ENCODE measurements around the gene IL4. TPM values are rescaled to one million over a fixed set of nuclear protein-coding genes. Genes with fewer than 3 reads are reported as not detected.

Gene IL4
- total and polyA plus RNA-seq, 3 donors from 2014 or later: not detected

GRCh38 chr5:132704875-132705274, 31.1 kb downstream of the IL4 start:
- Histone ChIP-seq H3K9me3 (no peaks in the 10 kb centered on the region), H3K27ac (no peak overlapping the region), H3K4me3 (no peak overlapping the region), H3K4me1 (no peaks in the 10 kb centered on the region), H3K27me3 (no peaks in the 10 kb centered on the region), H3K36me3 (ENCODE audit: low read depth, missing control alignments) (no peaks in the 10 kb centered on the region)
- DNase-seq: no peak
- no peak for TF ChIP-seq POLR2A (IDR thresholded peaks at IDR 0.05)
- no peak for TF ChIP-seq CTCF (IDR thresholded peaks at IDR 0.05)
- 94 to 100% methylated on average over 1 of the region's 1 CpG for WGBS, 2 donors
- intact Hi-C loops (cut with DNase I; ENCODE audit: low total_unique reads): no loop called here

GRCh38 chr5:132708645-132709044, 34.9 kb downstream of the IL4 start:
- Histone ChIP-seq H3K4me3 (no peak overlapping the region), H3K9me3 (no peaks in the 10 kb centered on the region), H3K4me1 (no peaks in the 10 kb centered on the region), H3K27me3 (no peaks in the 10 kb centered on the region), H3K27ac (no peak overlapping the region), H3K36me3 (ENCODE audit: low read depth, missing control alignments) (no peaks in the 10 kb centered on the region)
- no peak for DNase-seq
- intact Hi-C loops (cut with DNase I; ENCODE audit: low total_unique reads): no loop called here
- TF ChIP-seq CTCF (IDR thresholded peaks at IDR 0.05) (no peak), POLR2A (IDR thresholded peaks at IDR 0.05) (no peak)

DNA sequence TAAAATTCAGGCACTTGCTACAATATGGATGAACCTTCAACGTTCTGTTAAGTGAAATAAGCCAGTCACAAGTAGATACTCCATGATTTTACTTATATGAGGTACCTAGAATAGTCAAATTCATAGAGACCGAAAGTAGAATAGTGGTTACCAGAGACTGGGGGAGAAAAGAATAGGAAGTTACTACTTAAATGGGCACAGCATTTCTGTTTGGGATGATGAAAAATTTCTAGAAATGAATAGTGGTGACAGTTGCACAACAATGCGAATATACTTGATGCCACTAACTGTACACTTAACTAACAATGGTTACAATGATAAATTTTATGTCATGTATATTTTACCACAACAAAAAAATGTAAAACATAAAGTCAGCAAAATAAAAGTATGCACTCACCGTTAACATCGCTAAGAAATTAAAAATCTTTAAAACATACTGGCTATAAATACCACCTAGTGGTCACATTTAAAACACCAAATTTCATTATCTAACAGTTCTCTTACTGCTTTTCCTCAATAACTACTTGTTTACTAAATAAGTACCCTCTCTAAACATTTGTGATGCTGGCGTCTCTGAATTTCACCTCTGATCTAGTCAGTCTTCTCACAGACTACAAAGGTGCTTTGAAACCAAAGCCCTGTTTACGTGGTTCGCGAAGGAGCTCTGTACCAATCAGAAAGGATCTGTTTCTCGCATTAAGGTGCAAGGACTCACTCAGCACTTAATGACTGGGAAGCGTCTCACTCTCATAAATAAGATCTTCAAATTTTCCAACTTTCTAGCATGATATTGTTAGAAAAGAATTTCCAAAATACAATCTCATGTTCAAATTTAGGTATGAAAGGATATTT, 40.9 kb downstream of the IL4 start:
- Histone ChIP-seq H3K9me3 (no peaks in the 10 kb centered on the region), H3K27ac (no peak overlapping the region), H3K4me3 (no peak overlapping the region), H3K27me3 (no peaks in the 10 kb centered on the region), H3K4me1 (no peaks in the 10 kb centered on the region), H3K36me3 (ENCODE audit: low read depth, missing control alignments) (no peaks in the 10 kb centered on the region)
- 60 to 65% methylated on average over 11 of the region's 11 CpGs for WGBS, 2 donors
- peak in 2 of 3 experiments; percentile 25 to 56 for TF ChIP-seq CTCF (IDR thresholded peaks at IDR 0.05)
- no peak for TF ChIP-seq POLR2A (IDR thresholded peaks at IDR 0.05)
- DNase-seq: no peak
- intact Hi-C loops (cut with DNase I; ENCODE audit: low total_unique reads): no loop called here

DNA sequence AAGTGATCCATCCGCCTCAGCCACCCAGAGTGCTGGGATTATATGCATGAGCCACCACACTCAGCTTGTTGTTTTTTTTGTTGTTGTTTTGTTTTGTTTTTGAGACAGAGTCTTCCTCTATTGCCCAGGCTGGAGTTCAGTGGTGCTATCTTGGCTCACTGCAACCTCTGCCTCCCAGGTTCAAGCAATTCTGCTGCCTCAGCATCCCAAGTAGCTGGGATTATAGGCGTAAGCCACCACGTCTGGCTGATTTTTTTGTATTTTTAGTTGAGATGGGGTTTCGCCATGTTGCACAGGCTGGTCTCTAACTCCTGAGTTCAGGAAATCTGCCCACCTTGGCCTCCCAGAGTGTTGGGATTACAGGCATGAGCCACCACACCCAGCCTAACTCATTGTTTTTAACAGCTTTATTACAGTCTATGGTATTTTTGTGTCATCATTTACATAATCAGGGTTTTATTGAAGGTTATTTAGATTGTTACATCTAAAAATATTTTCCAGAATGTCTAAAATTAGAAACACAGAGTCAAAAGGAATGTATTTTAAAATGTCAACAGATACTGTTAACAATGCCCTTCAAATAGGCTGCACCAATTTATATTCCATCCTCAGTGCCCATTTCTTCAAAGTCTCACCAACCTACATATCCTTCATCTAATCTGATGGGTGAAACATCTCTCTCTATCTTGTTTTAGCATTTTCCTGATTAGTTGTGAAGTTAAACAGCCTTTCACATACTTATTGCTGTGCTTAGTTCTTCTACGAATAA, 44.9 kb downstream of the IL4 start:
- Histone ChIP-seq H3K9me3 (no peaks in the 10 kb centered on the region), H3K27me3 (no peaks in the 10 kb centered on the region), H3K4me3 (no peak overlapping the region), H3K36me3 (ENCODE audit: low read depth, missing control alignments) (no peaks in the 10 kb centered on the region), H3K4me1 (no peaks in the 10 kb centered on the region), H3K27ac (no peak overlapping the region)
- no peak for TF ChIP-seq CTCF (IDR thresholded peaks at IDR 0.05)
- no peak for TF ChIP-seq POLR2A (IDR thresholded peaks at IDR 0.05)
- intact Hi-C loops (cut with DNase I; ENCODE audit: low total_unique reads): no loop called here
- no peak for DNase-seq
- WGBS, 2 donors: 89 to 96% methylated on average over 5 of the region's 5 CpGs
